Neuronal stem cell (in vitro differentiated cells): ENCODE results near the gene TMEM198.
A peak's percentile ranks its signal among the peaks of the same experiment; 100 is the strongest.

Experiments
- DNase-seq: peaks from one replicate; pipeline ENCODE4 v3.0.0-alpha.2; 2013; ENCODE audit warnings: low spot score
- H2AFZ ChIP-seq: one replicate; pipeline ENCODE4 v1.6.1; 2013; ENCODE audit warnings: mild to moderate bottlenecking, low read length, inconsistent platforms
- H2AK5ac ChIP-seq: 2 replicates; pipeline ENCODE4 v1.6.1; 2013; ENCODE audit warnings: low read depth, mild to moderate bottlenecking, inconsistent platforms, low read length, moderate library complexity, mixed read lengths
- H2BK120ac ChIP-seq: 2 replicates; pipeline ENCODE4 v1.6.1; 2013; ENCODE audit warnings: low read depth, mild to moderate bottlenecking, inconsistent platforms, low read length, moderate library complexity, mixed read lengths
- H2BK12ac ChIP-seq: one replicate; pipeline ENCODE4 v1.6.1; 2013; ENCODE audit warnings: low read length, inconsistent platforms
- H2BK15ac ChIP-seq: 2 replicates; pipeline ENCODE4 v1.6.1; 2013; ENCODE audit warnings: mild to moderate bottlenecking, low read length, inconsistent platforms, mixed read lengths
- H2BK5ac ChIP-seq: one replicate; pipeline ENCODE4 v1.6.1; 2013; ENCODE audit warnings: inconsistent platforms, mild to moderate bottlenecking, low read length, moderate library complexity
- H3K14ac ChIP-seq: one replicate; pipeline ENCODE4 v1.6.1; 2013; ENCODE audit warnings: low read length, inconsistent platforms
- H3K18ac ChIP-seq: 2 replicates; pipeline ENCODE4 v1.6.1; 2013; ENCODE audit warnings: low read length, inconsistent platforms
- H3K23ac ChIP-seq: 2 replicates; pipeline ENCODE4 v1.6.1; 2013; ENCODE audit warnings: low read depth, mild to moderate bottlenecking, mixed read lengths, low read length, inconsistent platforms; ENCODE audit not compliant: poor library complexity
- H3K27ac ChIP-seq: replicated peaks from 3 replicates; pipeline ENCODE4 v1.5.1; 2013; ENCODE audit warnings: low read length, inconsistent platforms
- H3K27me3 ChIP-seq, 3 experiments: 2 replicates each; pipeline ENCODE4 v1.6.1; 2013; ENCODE audit warnings: low read length in 3 of 3, mild to moderate bottlenecking in 2 of 3, inconsistent platforms in 1 of 3, low read depth in 1 of 3, mixed read lengths in 1 of 3, moderate library complexity in 1 of 3; ENCODE audit not compliant: control insufficient read depth in 3 of 3, insufficient read depth in 3 of 3
- H3K36me3 ChIP-seq, 2 donors: replicated peaks in 1 of 2; 2 replicates each; pipeline ENCODE4 v1.6.1; 2013; ENCODE audit warnings: low read length in 2 of 2; ENCODE audit not compliant: control insufficient read depth in 2 of 2, insufficient read depth in 2 of 2
- H3K4ac ChIP-seq: 2 replicates; pipeline ENCODE4 v1.6.1; 2013; ENCODE audit warnings: inconsistent platforms, mild to moderate bottlenecking, low read length, moderate library complexity
- H3K4me1 ChIP-seq, 2 donors: 1 replicate in 1 of 2; 2 replicates in 1 of 2; pipeline ENCODE4 v1.6.1; 2013; ENCODE audit warnings: low read length in 2 of 2, low read depth in 1 of 2; ENCODE audit not compliant: control insufficient read depth in 2 of 2, insufficient read depth in 1 of 2
- H3K4me2 ChIP-seq: one replicate; pipeline ENCODE4 v1.6.1; 2013; ENCODE audit warnings: mild to moderate bottlenecking, low read length, inconsistent platforms; ENCODE audit not compliant: insufficient read depth, poor library complexity, severe bottlenecking
- H3K4me3 ChIP-seq, 2 donors: 2 replicates each; pipeline ENCODE4 v1.5.1; 2013; ENCODE audit warnings: low read length in 2 of 2, mild to moderate bottlenecking in 2 of 2, inconsistent platforms in 1 of 2, moderate library complexity in 1 of 2
- H3K79me1 ChIP-seq: one replicate; pipeline ENCODE4 v1.6.1; 2013; ENCODE audit warnings: low read depth, mild to moderate bottlenecking, inconsistent platforms, low read length, moderate library complexity
- H3K9ac ChIP-seq: one replicate; pipeline ENCODE4 v1.6.1; 2013; ENCODE audit warnings: mild to moderate bottlenecking, low read depth, low read length, inconsistent platforms; ENCODE audit not compliant: poor library complexity
- H3K9me3 ChIP-seq, 2 donors: replicated peaks in 1 of 2; 2 replicates each; pipeline versions ENCODE3 to v1.6.1; 2013; ENCODE audit warnings: low read length in 2 of 2, mild to moderate bottlenecking in 2 of 2, inconsistent platforms in 1 of 2, low read depth in 1 of 2, mixed read lengths in 1 of 2, moderate library complexity in 1 of 2; ENCODE audit not compliant: control insufficient read depth in 2 of 2, insufficient read depth in 1 of 2
- H4K8ac ChIP-seq: one replicate; pipeline ENCODE4 v1.6.1; 2013; ENCODE audit warnings: low read depth, mild to moderate bottlenecking, inconsistent platforms, low read length, moderate library complexity
- H4K91ac ChIP-seq: one replicate; pipeline ENCODE4 v1.6.1; 2013; ENCODE audit warnings: low read length, low read depth, mild to moderate bottlenecking, inconsistent platforms; ENCODE audit not compliant: poor library complexity
- WGBS, 2 donors: extraction: QIAGEN DNeasy Blood & Tissue Kit; methylation state at CpG; one replicate each; pipeline ENCODE4 v1.1.7; 2013; ENCODE audit warnings: missing lambda C conversion rate in 2 of 2, mixed read lengths in 1 of 2; ENCODE audit not compliant: insufficient read length in 2 of 2, insufficient replicate concordance in 1 of 2; ENCODE audit errors: extremely low coverage in 2 of 2; 5-methylcytosine and 5-hydroxymethylcytosine counted together

Gene TMEM198

GRCh38 chr2:219578811-219579613 is 35.2 kb downstream of the TMEM198 start:
- Histone ChIP-seq H4K91ac (no peak overlapping the region), H3K27ac (no peak overlapping the region), H2BK5ac (no peak overlapping the region), H3K4me3 (no peak overlapping the region), H2BK15ac (no peak overlapping the region), H3K23ac (no peak overlapping the region), H4K8ac (no peak overlapping the region), H2AFZ (peak overlapping the region; percentile 23), H3K4me2 (no peak overlapping the region), H2BK12ac (no peak overlapping the region), H2BK120ac (no peak overlapping the region), H2AK5ac (no peak overlapping the region), H3K4me1 (peaks cover 17 to 19% of the 10 kb centered on the region in 2 donors), H3K27me3 (peaks cover 0 to 16% (median 0%) of the 10 kb centered on the region in 3 experiments), H3K14ac (no peak overlapping the region), H3K9ac (no peak overlapping the region), H3K36me3 (no peaks in the 10 kb centered on the region), H3K4ac (no peak overlapping the region), H3K79me1 (no peaks in the 10 kb centered on the region), H3K9me3 (no peaks in the 10 kb centered on the region), H3K18ac (no peak overlapping the region)
- no peak for DNase-seq
- no CpG with 5 or more reads among the region's 8 CpGs for WGBS, 2 donors

DNA sequence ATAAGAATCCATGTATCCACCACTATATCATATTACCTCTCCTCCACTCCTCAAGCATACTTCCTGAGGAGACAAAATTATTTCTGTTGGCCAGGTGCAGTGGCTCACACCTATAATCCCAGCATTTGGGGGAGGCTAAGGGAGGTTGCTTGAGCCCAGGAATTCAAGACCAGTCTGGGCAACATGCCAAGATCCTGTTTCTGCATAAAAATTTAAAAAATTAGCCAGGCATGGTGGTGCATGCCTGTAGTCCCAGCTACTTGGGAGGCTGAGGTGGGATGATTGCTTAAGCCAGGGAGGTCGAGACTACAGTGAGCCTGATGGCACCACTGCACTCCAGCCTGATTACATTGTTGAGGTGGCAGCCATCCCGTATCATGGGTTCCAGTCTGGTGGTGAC is 37.5 kb downstream of the TMEM198 start:
- Histone ChIP-seq H2BK5ac (no peak overlapping the region), H3K18ac (no peak overlapping the region), H3K14ac (no peak overlapping the region), H3K9me3 (no peaks in the 10 kb centered on the region), H2BK15ac (no peak overlapping the region), H3K4me2 (no peak overlapping the region), H3K27me3 (peaks cover 0 to 30% (median 0%) of the 10 kb centered on the region in 3 experiments), H2BK12ac (no peak overlapping the region), H3K36me3 (no peaks in the 10 kb centered on the region), H4K8ac (no peak overlapping the region), H2BK120ac (no peak overlapping the region), H4K91ac (no peak overlapping the region), H3K4ac (no peak overlapping the region), H3K23ac (no peak overlapping the region), H2AFZ (no peak overlapping the region), H3K4me1 (peaks cover 16 to 18% of the 10 kb centered on the region in 2 donors), H3K4me3 (no peak overlapping the region), H3K9ac (peak overlapping the region; percentile 33), H3K27ac (no peak overlapping the region), H3K79me1 (no peaks in the 10 kb centered on the region), H2AK5ac (no peak overlapping the region)
- no CpG with 5 or more reads among the region's 2 CpGs for WGBS, 2 donors
- no peak for DNase-seq

DNA sequence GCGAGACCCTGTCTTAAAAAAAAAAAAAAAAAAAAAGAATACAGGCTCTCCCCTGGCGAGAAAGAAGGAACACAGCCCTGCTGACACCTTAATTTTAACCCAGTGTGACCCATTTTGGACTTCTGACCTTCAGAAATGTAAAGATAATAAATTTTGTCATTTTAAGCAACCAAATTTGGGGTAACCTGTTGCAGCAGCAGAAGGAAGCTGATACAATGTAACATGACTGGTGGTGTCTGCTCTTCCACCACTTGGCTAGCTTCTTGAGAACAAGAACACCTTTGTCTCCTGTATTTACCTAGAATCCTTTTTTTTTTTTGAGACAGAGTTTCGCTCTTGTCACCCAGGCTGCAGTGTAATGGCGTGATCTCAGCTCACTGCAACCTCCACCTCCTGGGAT is 47.3 kb downstream of the TMEM198 start:
- Histone ChIP-seq H3K4me3 (no peak overlapping the region), H3K27me3 (peaks cover 0 to 16% (median 0%) of the 10 kb centered on the region in 3 experiments), H4K91ac (no peak overlapping the region), H4K8ac (no peak overlapping the region), H3K18ac (no peak overlapping the region), H2AK5ac (no peak overlapping the region), H2BK120ac (no peak overlapping the region), H3K79me1 (no peaks in the 10 kb centered on the region), H3K9me3 (no peaks in the 10 kb centered on the region), H2BK12ac (no peak overlapping the region), H3K9ac (no peak overlapping the region), H3K4me1 (peaks cover 2 to 6% of the 10 kb centered on the region in 2 donors), H3K4ac (no peak overlapping the region), H3K27ac (no peak overlapping the region), H2AFZ (no peak overlapping the region), H2BK15ac (no peak overlapping the region), H2BK5ac (no peak overlapping the region), H3K23ac (no peak overlapping the region), H3K36me3 (no peaks in the 10 kb centered on the region), H3K4me2 (no peak overlapping the region), H3K14ac (no peak overlapping the region)
- DNase-seq, result no peak
- no CpG with 5 or more reads among the region's 4 CpGs for WGBS, 2 donors

DNA sequence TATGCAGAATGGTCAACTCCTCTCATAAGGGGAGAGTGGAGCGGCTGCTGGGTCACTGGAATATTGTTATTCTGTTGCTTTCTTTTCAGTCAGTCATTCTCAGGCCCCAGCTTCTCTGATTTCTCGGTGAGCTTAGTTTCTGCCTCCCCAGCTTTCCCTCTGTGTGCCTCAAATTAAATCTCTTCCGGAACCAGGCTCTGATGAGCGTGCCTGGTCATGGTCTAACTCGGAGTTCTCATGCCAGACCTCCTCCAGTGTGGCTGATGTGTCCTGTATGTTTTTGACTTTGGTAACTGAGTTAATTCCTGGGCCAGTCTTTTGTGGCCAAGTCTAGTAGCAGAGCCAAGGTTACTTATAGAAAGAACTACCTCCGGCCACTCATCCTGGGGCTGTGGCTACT is 48.9 kb downstream of the TMEM198 start:
- no CpG with 5 or more reads among the region's 6 CpGs for WGBS, 2 donors

More for the DNA sequence above, 48.9 kb downstream of the TMEM198 start:
- H3K18ac ChIP-seq, result no peak overlapping the region
- no peak overlapping the region for H3K4me3 ChIP-seq
- H3K27ac ChIP-seq, result no peak overlapping the region
- no peak overlapping the region for H2BK12ac ChIP-seq
- no peak overlapping the region for H3K4ac ChIP-seq
- H2BK5ac ChIP-seq, result no peak overlapping the region
- H3K36me3 ChIP-seq, result no peaks in the 10 kb centered on the region
- H3K9me3 ChIP-seq, result no peaks in the 10 kb centered on the region
- no peak overlapping the region for H4K8ac ChIP-seq
- no peak overlapping the region for H3K4me2 ChIP-seq
- H3K14ac ChIP-seq, result no peak overlapping the region
- H2BK15ac ChIP-seq, result no peak overlapping the region
- no peaks in the 10 kb centered on the region for H3K79me1 ChIP-seq
- peak overlapping the region; percentile 70 for H2AFZ ChIP-seq
- peaks cover 3 to 6% of the 10 kb centered on the region in 2 donors for H3K4me1 ChIP-seq
- H2BK120ac ChIP-seq, result no peak overlapping the region
- no peak for DNase-seq
- H3K27me3 ChIP-seq, result peaks cover 0 to 4% (median 0%) of the 10 kb centered on the region in 3 experiments
- no peak overlapping the region for H3K9ac ChIP-seq
- no peak overlapping the region for H2AK5ac ChIP-seq
- no peak overlapping the region for H4K91ac ChIP-seq
- H3K23ac ChIP-seq, result no peak overlapping the region
